Pons (tissue), 1 donor: Measurements from ENCODE around the gene PNO1.
"Not testable (repeated sequence)": the region's sequence is repeated elsewhere in the genome, so short reads cannot be mapped to it uniquely, and the experiment has no call there.

Experiments used
- DNase-seq: peaks from one replicate; pipeline ENCODE4 v3.0.0-alpha.2; 2016; ENCODE audit warnings: low spot score

Gene PNO1

GRCh38 chr2:68157002-68157401 is 686 bp upstream of the PNO1 start:
- no peak for DNase-seq

GRCh38 chr2:68158134-68158447 is 403 bp downstream of the PNO1 start:
- DNase-seq, result peak; percentile 3

GRCh38 chr2:68163641-68164040 is 6.0 kb downstream of the PNO1 start:
- no peak for DNase-seq

- DNase-seq, result no peak
Observed at GRCh38 chr2:68167186-68167585, 9.5 kb downstream of the PNO1 start.

- no peak for DNase-seq
Observed at GRCh38 chr2:68169308-68169707, 11.6 kb downstream of the PNO1 start.

- DNase-seq, result no peak
Observed at GRCh38 chr2:68171146-68171545, 13.5 kb downstream of the PNO1 start.

GRCh38 chr2:68171684-68172083 is 14.0 kb downstream of the PNO1 start:
- DNase-seq, result no peak

- DNase-seq, result no peak
Observed at GRCh38 chr2:68172521-68172920, 14.8 kb downstream of the PNO1 start.

GRCh38 chr2:68172990-68173700 is 15.5 kb downstream of the PNO1 start:
- peak; percentile 12 for DNase-seq

- DNase-seq, result not testable (repeated sequence)
Observed at GRCh38 chr2:68175210-68175609, 17.5 kb downstream of the PNO1 start.

GRCh38 chr2:68176657-68177056 is 19.0 kb downstream of the PNO1 start:
- no peak for DNase-seq

GRCh38 chr2:68177541-68177940 is 19.9 kb downstream of the PNO1 start:
- no peak for DNase-seq

- no peak for DNase-seq
Observed at GRCh38 chr2:68178432-68178831, 20.7 kb downstream of the PNO1 start.

- DNase-seq, result no peak
Observed at GRCh38 chr2:68178954-68179627, 21.4 kb downstream of the PNO1 start.

- DNase-seq, result no peak
Observed at GRCh38 chr2:68182902-68183301, 25.2 kb downstream of the PNO1 start.

GRCh38 chr2:68185541-68186164 is 28.0 kb downstream of the PNO1 start:
- DNase-seq, result no peak

GRCh38 chr2:68187329-68187728 is 29.6 kb downstream of the PNO1 start:
- no peak for DNase-seq

GRCh38 chr2:68188831-68189230 is 31.1 kb downstream of the PNO1 start:
- DNase-seq, result no peak

GRCh38 chr2:68189991-68190784 is 32.5 kb downstream of the PNO1 start:
- DNase-seq, result no peak

- DNase-seq, result no peak
Observed at GRCh38 chr2:68190991-68191731, 33.5 kb downstream of the PNO1 start.

- no peak for DNase-seq
Observed at GRCh38 chr2:68193144-68193543, 35.5 kb downstream of the PNO1 start.

- no peak for DNase-seq
Observed at GRCh38 chr2:68193787-68194372, 36.2 kb downstream of the PNO1 start.
